Measurements from ENCODE around the gene ABHD12B.

Gene ABHD12B

GRCh38 chr14:50947446-50947845, 75.6 kb downstream of the ABHD12B start:
- TF ChIP-seq CTCF (IDR thresholded peaks at IDR 0.05; ENCODE audit: extremely low read depth, missing control alignments) = no peak
- DNase-seq (ENCODE audit: low spot score) = no peak

- no peak for TF ChIP-seq CTCF (IDR thresholded peaks at IDR 0.05; ENCODE audit: extremely low read depth, missing control alignments)
- no peak for DNase-seq (ENCODE audit: low spot score)
These were observed 76.4 kb downstream of the ABHD12B start for GRCh38 chr14:50948205-50948604.

DNA sequence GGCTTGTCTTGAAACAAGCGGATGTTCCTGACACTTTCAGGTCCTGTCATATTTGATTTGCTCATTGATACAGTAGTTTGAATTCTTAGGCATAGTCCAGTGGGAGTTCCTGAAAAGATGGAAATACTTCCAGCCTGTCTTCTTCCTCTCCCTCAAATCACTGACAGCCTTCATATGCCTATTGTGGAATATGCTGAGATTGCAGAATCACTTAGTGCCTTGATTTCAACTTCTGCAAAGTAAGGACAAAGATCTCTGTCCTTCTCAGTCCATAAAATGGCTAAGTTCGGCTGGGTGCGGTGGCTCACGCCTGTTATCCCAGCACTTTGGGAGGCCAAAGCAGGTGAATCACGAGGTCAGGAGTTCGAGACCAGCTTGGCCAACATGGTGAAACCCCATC, 79.2 kb downstream of the ABHD12B start:
- TF ChIP-seq CTCF (IDR thresholded peaks at IDR 0.05; ENCODE audit: extremely low read depth, missing control alignments) = no peak
- no peak for DNase-seq (ENCODE audit: low spot score)

- no peak for DNase-seq (ENCODE audit: low spot score)
- no peak for TF ChIP-seq CTCF (IDR thresholded peaks at IDR 0.05; ENCODE audit: extremely low read depth, missing control alignments)
These were observed 81.6 kb downstream of the ABHD12B start for GRCh38 chr14:50953502-50953901.
